BJ (cell line): Measurements from ENCODE around the gene APOA1. TPM values are rescaled to one million over a fixed set of nuclear protein-coding genes. Genes with fewer than 3 reads are reported as not detected.
"Not testable (repeated sequence)": the region's sequence is repeated elsewhere in the genome, so short reads cannot be mapped to it uniquely, and the experiment has no call there.

Source experiments
- CTCF ChIA-PET: fragments of 350-600 bp; formaldehyde crosslinking; extraction: SDS; loops from one replicate; lab custom pipeline; 2021; ENCODE audit warnings: antibody characterized with exemption, inconsistent platforms; lab: Yijun Ruan, JAX
- POLR2A ChIA-PET: fragments of 300-600 bp; sonication (Branson Sonifier 250); formaldehyde crosslinking; extraction: SDS; loops from one replicate; lab custom pipeline; 2021; ENCODE audit warnings: antibody characterized with exemption; lab: Charles Lee
- DNase-seq: peaks from one replicate; pipeline ENCODE4 v3.0.0-alpha.2; 2011; ENCODE audit warnings: low read depth
- H3K27me3 ChIP-seq: 2 replicates; pipeline ENCODE4 v1.6.0; 2011; ENCODE audit warnings: low read length; ENCODE audit not compliant: control insufficient read depth, insufficient read depth
- H3K36me3 ChIP-seq: 2 replicates; pipeline ENCODE4 v1.5.1; 2011; ENCODE audit warnings: low read length; ENCODE audit not compliant: control insufficient read depth, insufficient read depth
- H3K4me3 ChIP-seq: 2 replicates; pipeline ENCODE4 v1.5.1; 2011; ENCODE audit warnings: low read depth, mild to moderate bottlenecking, control low read depth, low read length
- polyA plus RNA-seq: library from polyadenylated mRNA; depleted of rRNA; stranded (reverse); fragments of >200 nt; gene quantifications from 2 replicates; pipeline ENCODE4 v1.2.3, GENCODE V29; 2011
- TF ChIP-seq, protein P1 (sequence below): IDR thresholded peaks from 2 replicates; pipeline ENCODE4 v1.5.1; 2011; ENCODE audit warnings: low read depth, mild to moderate bottlenecking, control low read depth, inconsistent platforms, low read length, moderate library complexity; ENCODE audit not compliant: insufficient read depth

APOA1 gene
- polyA plus RNA-seq, 1 experiment = not detected

GRCh38 chr11:116812109-116812508 is 25.3 kb downstream of the APOA1 start:
- Histone ChIP-seq H3K27me3 (no peaks in the 10 kb centered on the region), H3K4me3 (no peak overlapping the region), H3K36me3 (no peaks in the 10 kb centered on the region)
- no peak for DNase-seq
- POLR2A ChIA-PET = no interaction called here
- TF ChIP-seq, protein P1, sequence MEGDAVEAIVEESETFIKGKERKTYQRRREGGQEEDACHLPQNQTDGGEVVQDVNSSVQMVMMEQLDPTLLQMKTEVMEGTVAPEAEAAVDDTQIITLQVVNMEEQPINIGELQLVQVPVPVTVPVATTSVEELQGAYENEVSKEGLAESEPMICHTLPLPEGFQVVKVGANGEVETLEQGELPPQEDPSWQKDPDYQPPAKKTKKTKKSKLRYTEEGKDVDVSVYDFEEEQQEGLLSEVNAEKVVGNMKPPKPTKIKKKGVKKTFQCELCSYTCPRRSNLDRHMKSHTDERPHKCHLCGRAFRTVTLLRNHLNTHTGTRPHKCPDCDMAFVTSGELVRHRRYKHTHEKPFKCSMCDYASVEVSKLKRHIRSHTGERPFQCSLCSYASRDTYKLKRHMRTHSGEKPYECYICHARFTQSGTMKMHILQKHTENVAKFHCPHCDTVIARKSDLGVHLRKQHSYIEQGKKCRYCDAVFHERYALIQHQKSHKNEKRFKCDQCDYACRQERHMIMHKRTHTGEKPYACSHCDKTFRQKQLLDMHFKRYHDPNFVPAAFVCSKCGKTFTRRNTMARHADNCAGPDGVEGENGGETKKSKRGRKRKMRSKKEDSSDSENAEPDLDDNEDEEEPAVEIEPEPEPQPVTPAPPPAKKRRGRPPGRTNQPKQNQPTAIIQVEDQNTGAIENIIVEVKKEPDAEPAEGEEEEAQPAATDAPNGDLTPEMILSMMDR = no peak
- CTCF ChIA-PET = no interaction called here

GRCh38 chr11:116811194-116811593 is 26.2 kb downstream of the APOA1 start:
- POLR2A ChIA-PET = no interaction called here
- no peak for DNase-seq
- H3K4me3 ChIP-seq = no peak overlapping the region
- CTCF ChIA-PET = interaction anchor here (0.7 to 3.0 kb wide), 3 partner anchors 20 to 360 kb away, joined by 3 to 15 read pairs (median 3); partner anchors contain the start of gene APOA5
- TF ChIP-seq, protein P1 = no peak
- no peaks in the 10 kb centered on the region for H3K27me3 ChIP-seq
- no peaks in the 10 kb centered on the region for H3K36me3 ChIP-seq

DNA sequence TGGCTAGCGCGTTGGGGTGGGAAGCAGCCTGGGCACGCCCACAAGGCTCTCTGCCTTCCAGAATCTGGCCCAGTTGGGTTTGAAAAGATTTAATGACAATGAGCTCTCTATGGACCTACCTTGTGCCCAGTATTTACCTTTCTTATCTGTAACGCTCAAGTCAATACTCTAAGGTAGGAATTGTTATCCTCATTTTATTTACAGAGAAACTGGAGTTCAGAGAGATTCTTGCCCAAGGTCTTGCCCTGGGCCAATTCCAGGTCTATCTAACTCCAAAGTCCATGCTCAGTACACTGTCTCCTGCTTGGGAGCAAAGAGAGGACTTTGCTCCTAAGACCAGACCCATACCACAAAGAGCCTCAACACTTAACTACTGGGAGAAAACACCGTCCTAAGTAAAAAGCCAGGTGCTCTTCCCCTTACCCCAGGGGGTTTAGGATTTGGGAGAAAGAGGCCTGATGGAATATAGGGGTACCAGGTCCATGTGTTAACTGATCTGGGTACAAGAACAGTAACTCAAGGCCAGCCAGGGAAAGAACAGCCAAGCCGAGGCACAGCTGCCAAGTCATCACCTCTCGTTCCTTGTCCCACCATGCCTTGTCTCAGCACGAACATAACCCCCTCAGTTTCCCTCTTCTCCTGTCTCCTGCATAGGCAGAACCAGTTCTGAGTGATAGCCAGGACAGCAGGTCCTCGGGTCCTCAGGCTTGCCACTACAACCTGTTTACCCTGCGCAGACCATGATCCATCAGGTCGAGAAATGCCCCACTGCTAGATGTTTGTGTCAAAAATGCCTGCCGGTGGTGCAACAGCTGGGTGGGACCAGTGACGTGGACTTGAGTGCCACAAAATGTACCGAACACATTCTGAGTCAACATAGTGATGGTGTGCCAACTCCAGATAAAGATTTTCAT is 28.9 kb downstream of the APOA1 start:
- H3K27me3 ChIP-seq = no peaks in the 10 kb centered on the region
- H3K36me3 ChIP-seq = no peaks in the 10 kb centered on the region
- H3K4me3 ChIP-seq = no peak overlapping the region
- POLR2A ChIA-PET = no interaction called here
- DNase-seq = no peak
- TF ChIP-seq, protein P1 = no peak
- CTCF ChIA-PET = interaction anchor here (1.5 to 3.0 kb wide), 2 partner anchors 18 to 28 kb away, joined by 5 to 15 read pairs; partner anchors contain the start of gene APOA5

GRCh38 chr11:116807601-116808261 is 29.7 kb downstream of the APOA1 start:
- DNase-seq = no peak
- CTCF ChIA-PET = interaction anchor here (0.9 kb wide), 1 partner anchor 16 kb away, joined by 3 read pairs; the partner anchor contains the start of gene APOA5
- TF ChIP-seq, protein P1 = no peak
- H3K36me3 ChIP-seq = no peaks in the 10 kb centered on the region
- H3K4me3 ChIP-seq = no peak overlapping the region
- POLR2A ChIA-PET = no interaction called here
- no peaks in the 10 kb centered on the region for H3K27me3 ChIP-seq

DNA sequence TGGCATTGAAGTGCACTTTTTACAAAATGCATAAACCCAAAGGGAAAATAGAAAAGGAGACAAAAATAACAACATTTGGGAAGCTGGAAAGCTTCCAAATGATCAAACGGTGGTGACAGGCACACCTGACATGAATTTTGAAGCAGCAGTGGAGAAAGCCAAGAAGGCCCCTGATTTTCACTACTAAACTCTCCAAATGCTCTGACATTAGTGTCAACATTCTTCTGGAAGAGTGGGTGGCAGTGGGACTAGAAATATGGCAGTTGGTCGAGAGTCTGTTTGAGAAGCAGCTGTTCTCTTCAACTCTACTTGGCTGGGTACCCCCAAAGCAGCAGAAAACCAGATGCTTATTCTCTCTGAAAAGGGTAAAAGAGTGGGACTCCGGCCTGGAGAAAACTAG is 33.4 kb downstream of the APOA1 start:
- Histone ChIP-seq H3K4me3 (no peak overlapping the region), H3K27me3 (peaks cover under 1% of the 10 kb centered on the region), H3K36me3 (no peaks in the 10 kb centered on the region)
- CTCF ChIA-PET = interaction anchor here (0.6 to 1.6 kb wide), 2 partner anchors 13 to 70 kb away, joined by 3 to 7 read pairs; partner anchors contain the start of gene APOA5
- DNase-seq = no peak
- POLR2A ChIA-PET = no interaction called here
- TF ChIP-seq, protein P1 = no peak

GRCh38 chr11:116801662-116802061 is 35.8 kb downstream of the APOA1 start:
- H3K4me3 ChIP-seq, H3K36me3 ChIP-seq, H3K27me3 ChIP-seq, POLR2A ChIA-PET, DNase-seq: not testable (repeated sequence)
- CTCF ChIA-PET = interaction anchor here (0.6 to 0.9 kb wide), 2 partner anchors 28 to 57 kb away, joined by 3 read pairs; partner anchors contain the start of gene APOC3
